Activated naive CD4-positive, alpha-beta T cell treated with anti-CD3 and anti-CD28 coated beads, Interleukin-2, amount 50 U/mL, for 24 hours (primary cell): ENCODE measurements around the gene ZSCAN26.

ENCODE experiments used
- H3K27ac Mint-ChIP-seq: one replicate; pipeline ENCODE4 v1.8.0; 2021; ENCODE audit warnings: mild to moderate bottlenecking, mixed read lengths
- H3K27me3 Mint-ChIP-seq: one replicate; pipeline ENCODE4 v1.8.0; 2021; ENCODE audit warnings: mixed read lengths
- H3K36me3 Mint-ChIP-seq: one replicate; pipeline ENCODE4 v1.8.0; 2021; ENCODE audit warnings: mixed read lengths
- H3K4me1 Mint-ChIP-seq: one replicate; pipeline ENCODE4 v1.8.0; 2021; ENCODE audit warnings: mixed read lengths
- H3K4me3 Mint-ChIP-seq: one replicate; pipeline ENCODE4 v1.8.0; 2021; ENCODE audit warnings: mild to moderate bottlenecking, mixed read lengths
- H3K9me3 Mint-ChIP-seq: one replicate; pipeline ENCODE4 v1.8.0; 2021; ENCODE audit warnings: mixed read lengths

ZSCAN26 gene

DNA sequence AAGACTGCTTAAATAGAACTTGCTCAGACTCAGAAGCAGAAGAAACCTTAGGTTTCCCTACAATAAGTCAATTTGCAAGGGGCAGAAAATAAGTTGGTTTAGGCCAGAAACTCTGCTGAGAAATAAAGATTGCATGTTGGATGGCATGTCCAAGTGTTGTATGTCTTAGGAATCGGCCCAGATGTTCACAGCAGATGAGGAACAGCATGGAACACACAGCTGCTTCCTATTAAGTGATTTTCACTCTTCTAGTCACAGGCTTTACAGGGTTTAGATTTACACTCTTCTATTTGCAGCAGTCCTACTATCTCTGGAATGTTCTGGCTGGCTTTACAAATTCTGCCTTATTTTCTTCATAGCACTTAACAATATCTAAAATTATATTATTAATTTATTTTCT is 18.0 kb upstream of the ZSCAN26 start:
- Mint-ChIP-seq H3K27me3 (no peaks in the 10 kb centered on the region), H3K4me1 (peaks cover 49% of the 10 kb centered on the region), H3K27ac (no peak overlapping the region), H3K9me3 (no peaks in the 10 kb centered on the region), H3K4me3 (no peak overlapping the region), H3K36me3 (peaks cover 29% of the 10 kb centered on the region)

DNA sequence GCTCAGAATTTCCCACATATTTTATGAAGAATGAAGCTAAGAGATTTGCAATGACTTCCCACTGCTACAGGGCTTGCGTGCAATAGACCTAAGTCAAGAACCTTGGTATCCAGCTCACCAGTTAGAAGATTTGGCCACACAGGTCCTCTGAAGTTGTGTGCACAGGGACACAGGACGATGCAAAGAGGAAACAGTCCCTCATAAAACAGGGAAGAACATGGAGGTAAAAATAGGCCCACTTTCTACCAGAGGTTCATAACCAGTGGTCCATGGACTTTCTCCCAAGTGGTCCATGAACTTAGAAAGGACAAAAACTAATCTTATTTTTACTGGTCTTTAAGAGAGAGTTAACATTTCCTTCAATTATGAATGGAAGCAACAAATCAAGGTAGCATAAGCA is 16.2 kb upstream of the ZSCAN26 start:
- H3K27ac Mint-ChIP-seq, result no peak overlapping the region
- H3K27me3 Mint-ChIP-seq, result no peaks in the 10 kb centered on the region
- H3K36me3 Mint-ChIP-seq, result peaks cover 20% of the 10 kb centered on the region
- H3K9me3 Mint-ChIP-seq, result no peaks in the 10 kb centered on the region
- peak overlapping the region; percentile 67 for H3K4me3 Mint-ChIP-seq
- H3K4me1 Mint-ChIP-seq, result peaks cover 47% of the 10 kb centered on the region

DNA sequence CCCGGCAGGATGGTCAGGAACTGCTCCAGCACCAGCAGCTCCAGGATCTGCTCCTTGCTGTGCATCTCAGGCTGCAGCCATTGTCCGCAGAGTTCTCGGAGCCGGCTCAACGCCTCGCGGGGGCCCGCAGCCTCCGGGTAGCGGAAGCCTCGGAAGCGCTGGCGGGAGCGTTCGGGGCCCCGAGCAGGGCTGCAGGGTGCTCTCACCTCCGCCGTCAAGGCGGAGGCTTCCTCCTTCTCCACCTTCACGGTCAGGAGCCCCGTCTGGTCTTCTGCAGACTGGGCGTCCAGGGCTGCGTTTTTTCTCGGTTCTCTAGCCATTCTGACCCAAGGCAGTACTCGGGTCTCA is 15.3 kb upstream of the ZSCAN26 start:
- H3K27ac Mint-ChIP-seq, result peak overlapping the region; percentile 95
- H3K9me3 Mint-ChIP-seq, result no peaks in the 10 kb centered on the region
- peak overlapping the region; percentile 98 for H3K4me3 Mint-ChIP-seq
- peaks cover 45% of the 10 kb centered on the region for H3K4me1 Mint-ChIP-seq
- no peaks in the 10 kb centered on the region for H3K27me3 Mint-ChIP-seq
- peaks cover 16% of the 10 kb centered on the region for H3K36me3 Mint-ChIP-seq

DNA sequence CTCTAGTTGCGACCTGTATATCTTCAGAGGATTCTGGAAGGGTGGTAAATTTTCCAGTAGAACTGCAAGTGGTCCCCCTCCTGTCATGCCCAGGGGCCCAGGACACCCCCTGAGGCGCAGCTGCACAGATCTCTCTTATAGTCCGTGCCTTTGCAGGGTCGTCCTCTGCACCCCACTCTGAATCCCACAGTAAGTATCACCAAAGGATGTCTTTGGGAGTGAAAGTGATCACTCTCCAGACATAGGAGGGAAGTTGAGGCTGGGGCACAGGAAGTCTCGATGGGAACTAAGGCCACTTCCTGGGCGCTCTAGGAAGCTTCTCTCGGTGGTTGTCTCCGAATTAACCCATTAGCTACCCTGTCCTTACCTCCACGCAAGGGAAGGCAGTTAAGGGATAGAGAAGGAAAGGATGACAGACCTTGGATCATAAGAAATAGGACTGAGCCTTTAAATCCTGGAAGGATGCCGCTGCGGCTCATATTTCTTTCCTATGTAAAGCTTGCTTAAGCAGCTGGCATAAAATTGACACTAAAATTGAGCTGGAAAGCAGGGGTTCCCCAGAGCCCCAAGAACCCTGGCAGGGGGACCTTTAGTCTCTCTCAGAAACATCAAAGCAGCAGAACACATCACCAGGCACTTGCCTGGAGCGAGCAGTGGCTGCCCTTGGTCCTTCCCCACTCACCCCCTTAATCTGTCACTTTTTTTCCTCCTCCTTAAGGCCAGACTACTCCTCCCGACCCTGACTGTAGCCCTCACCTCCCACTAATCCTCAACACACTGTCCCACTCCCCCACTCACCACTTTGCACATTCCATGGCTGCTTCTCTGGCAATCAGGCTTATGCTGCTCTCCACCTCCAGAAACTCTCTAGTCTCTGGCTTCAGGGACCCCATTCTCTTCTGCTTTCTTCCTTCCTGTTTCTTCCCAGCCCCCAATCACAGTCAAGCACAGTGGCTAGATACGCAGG is 14.7 kb upstream of the ZSCAN26 start, which contains the start of gene ZKSCAN4:
Gene ZKSCAN4, minus strand, starts transcription at position 261 of the 967 bp plus-strand sequence. CDS start 289 bp downstream, outside the sequence.
- Mint-ChIP-seq H3K27ac (peak within 1 kb of the TSS; percentile 95), H3K9me3 (no peaks in the 10 kb centered on the region), H3K4me1 (peaks cover 45% of the 10 kb centered on the region), H3K4me3 (peak within 1 kb of the TSS; percentile 98), H3K36me3 (peaks cover 11% of the 10 kb centered on the region), H3K27me3 (no peaks in the 10 kb centered on the region)

DNA sequence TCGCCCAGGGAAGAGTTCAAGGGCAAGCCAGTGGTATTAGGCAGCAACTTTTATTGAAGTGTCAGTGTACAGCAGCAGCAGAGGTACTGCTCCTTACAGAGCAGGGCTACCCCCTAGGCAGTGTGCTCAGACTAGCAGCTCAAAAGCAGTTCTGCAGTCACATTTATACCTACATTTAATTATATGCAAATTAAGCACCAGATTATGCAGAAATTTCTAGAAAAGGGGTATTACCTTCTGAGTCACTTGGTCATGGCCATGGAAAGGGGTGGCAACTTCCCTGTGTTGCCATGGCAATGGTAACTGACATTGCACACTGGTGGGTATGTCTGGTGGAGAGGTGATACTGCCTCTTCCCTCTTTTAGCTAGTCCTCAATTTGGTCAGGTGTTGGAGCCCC is 12.8 kb upstream of the ZSCAN26 start:
- Mint-ChIP-seq H3K4me3 (no peak overlapping the region), H3K4me1 (peaks cover 40% of the 10 kb centered on the region), H3K36me3 (peaks cover 10% of the 10 kb centered on the region), H3K9me3 (no peaks in the 10 kb centered on the region), H3K27ac (no peak overlapping the region), H3K27me3 (peaks cover 3% of the 10 kb centered on the region)

DNA sequence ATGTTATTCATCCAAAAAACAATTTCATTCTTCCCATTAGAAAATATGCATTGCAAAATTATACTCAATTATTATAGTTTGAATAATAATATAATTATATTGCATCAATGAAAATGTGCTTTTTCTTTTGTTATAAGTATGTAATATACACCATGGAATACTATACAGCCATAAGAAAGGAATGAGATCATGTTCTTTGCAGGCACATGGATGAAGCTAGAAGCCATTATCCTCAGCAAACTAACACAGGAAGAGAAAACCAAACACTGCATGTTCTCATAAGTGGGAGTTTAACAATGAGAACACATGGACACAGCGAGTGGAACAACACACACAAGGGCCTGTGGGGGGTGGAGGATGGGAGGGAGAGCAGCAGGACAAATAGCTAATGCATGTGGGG is 9.9 kb upstream of the ZSCAN26 start:
- no peaks in the 10 kb centered on the region for H3K9me3 Mint-ChIP-seq
- peaks cover 8% of the 10 kb centered on the region for H3K36me3 Mint-ChIP-seq
- no peak overlapping the region for H3K27ac Mint-ChIP-seq
- no peak overlapping the region for H3K4me3 Mint-ChIP-seq
- peaks cover 14% of the 10 kb centered on the region for H3K4me1 Mint-ChIP-seq
- H3K27me3 Mint-ChIP-seq, result peaks cover 3% of the 10 kb centered on the region

DNA sequence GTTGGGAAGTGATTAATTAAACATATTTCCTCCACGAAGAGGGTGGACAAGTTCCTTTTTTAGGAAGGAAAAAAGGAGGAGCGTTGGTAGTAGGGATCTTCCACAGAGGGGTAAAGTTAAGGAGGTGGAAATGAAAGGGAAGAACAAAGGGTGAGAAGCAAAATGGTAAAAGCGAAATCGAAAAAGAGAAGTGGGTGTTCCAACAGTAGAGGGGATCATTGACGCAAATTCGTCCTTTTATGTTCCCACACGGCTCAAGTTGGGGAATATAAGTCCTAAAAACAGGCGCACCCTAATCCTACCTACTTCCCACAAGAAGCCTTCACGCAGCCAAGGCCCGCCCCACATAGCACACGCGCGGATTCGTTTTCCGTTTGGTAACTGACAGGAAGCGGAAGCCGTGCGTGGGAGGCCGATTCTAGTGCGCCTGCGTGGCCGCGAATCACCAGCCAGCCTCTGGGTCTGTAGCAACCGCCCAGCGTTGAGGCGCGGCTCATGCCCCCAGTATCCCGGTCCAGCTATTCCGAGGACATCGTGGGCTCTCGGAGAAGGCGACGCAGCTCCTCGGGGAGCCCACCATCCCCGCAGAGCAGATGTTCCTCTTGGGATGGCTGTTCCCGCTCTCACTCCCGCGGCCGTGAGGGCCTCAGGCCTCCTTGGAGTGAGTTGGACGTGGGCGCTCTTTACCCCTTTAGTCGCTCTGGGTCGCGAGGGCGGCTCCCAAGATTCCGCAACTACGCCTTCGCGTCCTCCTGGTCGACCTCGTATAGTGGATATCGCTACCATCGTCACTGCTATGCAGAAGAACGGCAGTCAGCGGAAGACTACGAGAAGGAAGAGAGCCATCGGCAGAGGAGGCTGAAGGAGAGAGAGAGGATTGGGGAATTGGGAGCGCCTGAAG is 7.8 kb upstream of the ZSCAN26 start, which contains the start of gene NKAPL:
Gene NKAPL, plus strand, starts transcription at position 421 of the 901 bp plus-strand sequence. Its CDS starts 75 bp downstream, at position 496.
- Mint-ChIP-seq H3K27ac (no peak within 1 kb of the TSS), H3K36me3 (peaks cover 8% of the 10 kb centered on the region), H3K9me3 (no peaks in the 10 kb centered on the region), H3K4me1 (peaks cover 12% of the 10 kb centered on the region), H3K4me3 (peak within 1 kb of the TSS; percentile 55), H3K27me3 (peaks cover 3% of the 10 kb centered on the region)

DNA sequence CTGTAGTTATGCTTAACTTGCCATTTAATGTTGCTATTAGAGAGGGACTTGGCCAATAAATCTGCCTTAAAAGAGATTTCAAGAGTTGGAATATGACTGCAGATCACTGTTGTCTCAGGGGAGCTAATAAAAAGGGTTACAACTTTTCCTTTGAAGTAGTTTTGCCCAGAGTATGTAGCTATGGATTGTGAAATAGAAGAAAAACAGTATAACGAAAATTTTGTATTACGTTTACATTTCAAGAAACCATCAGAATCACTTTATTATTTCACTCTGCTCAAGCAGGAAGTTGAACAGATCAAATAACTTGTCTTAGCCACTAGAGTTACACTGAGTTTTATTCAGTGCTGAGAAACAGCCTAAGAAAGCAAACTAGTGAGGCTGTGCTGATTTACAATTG is 3.0 kb upstream of the ZSCAN26 start:
- H3K36me3 Mint-ChIP-seq, result no peaks in the 10 kb centered on the region

DNA sequence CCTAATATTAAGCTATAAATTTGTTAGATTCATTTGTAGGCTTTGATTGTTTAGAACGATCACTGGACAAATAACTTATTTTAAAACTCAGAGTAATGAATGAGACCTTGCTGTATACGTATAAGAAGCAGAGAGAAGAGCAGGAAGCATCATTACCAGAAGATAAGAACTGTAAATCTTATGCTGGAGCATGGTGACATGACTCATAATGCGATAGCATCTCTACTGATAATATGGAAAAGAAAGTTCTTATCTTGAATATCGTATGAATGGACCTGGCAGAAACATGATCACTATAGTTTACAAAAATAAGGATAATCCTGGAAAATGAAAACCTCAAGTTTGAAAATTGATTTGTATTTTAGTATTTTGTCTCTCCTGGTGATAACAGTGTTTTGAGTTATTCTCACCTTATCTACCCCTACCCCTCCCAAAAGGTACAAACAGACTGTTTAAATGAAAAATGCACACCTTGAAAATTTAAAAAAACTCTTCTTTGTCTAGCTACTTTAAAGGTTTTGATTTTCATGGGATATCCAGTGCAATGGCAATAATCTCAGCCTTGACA is 2.0 kb upstream of the ZSCAN26 start:
- no peaks in the 10 kb centered on the region for H3K9me3 Mint-ChIP-seq
- H3K36me3 Mint-ChIP-seq, result peaks cover 2% of the 10 kb centered on the region
- no peak overlapping the region for H3K4me3 Mint-ChIP-seq
- H3K4me1 Mint-ChIP-seq, result peaks cover 26% of the 10 kb centered on the region
- no peaks in the 10 kb centered on the region for H3K27me3 Mint-ChIP-seq
- H3K27ac Mint-ChIP-seq, result peak overlapping the region; percentile 46

More for the DNA sequence above, 3.0 kb upstream of the ZSCAN26 start:
- peak overlapping the region; percentile 15 for H3K27ac Mint-ChIP-seq
- peaks cover 19% of the 10 kb centered on the region for H3K4me1 Mint-ChIP-seq
- no peaks in the 10 kb centered on the region for H3K9me3 Mint-ChIP-seq
- no peak overlapping the region for H3K4me3 Mint-ChIP-seq
- no peaks in the 10 kb centered on the region for H3K27me3 Mint-ChIP-seq

DNA sequence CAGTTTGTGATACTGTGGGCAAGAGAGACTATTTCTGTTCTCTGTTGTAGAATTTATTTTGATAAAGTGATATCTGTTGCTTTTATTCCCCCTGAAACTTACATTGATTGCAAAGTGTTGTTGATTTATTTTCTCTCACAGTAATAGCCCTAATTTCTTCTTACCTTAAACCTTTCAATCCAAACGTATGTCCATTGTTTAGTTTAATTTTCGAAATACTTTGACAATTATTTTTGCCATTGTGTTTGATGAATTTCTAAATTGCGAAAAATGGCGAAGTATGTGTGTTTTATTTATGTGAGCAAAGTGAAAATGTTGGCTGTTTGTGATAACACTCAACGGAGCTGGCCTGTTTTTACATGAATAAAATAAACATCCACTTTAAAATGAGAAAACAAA is 381 bp upstream of the ZSCAN26 start:
- peaks cover 42% of the 10 kb centered on the region for H3K4me1 Mint-ChIP-seq
- no peak overlapping the region for H3K27ac Mint-ChIP-seq
- peaks cover 5% of the 10 kb centered on the region for H3K36me3 Mint-ChIP-seq
- H3K27me3 Mint-ChIP-seq, result no peaks in the 10 kb centered on the region
- no peaks in the 10 kb centered on the region for H3K9me3 Mint-ChIP-seq
- H3K4me3 Mint-ChIP-seq, result no peak overlapping the region

DNA sequence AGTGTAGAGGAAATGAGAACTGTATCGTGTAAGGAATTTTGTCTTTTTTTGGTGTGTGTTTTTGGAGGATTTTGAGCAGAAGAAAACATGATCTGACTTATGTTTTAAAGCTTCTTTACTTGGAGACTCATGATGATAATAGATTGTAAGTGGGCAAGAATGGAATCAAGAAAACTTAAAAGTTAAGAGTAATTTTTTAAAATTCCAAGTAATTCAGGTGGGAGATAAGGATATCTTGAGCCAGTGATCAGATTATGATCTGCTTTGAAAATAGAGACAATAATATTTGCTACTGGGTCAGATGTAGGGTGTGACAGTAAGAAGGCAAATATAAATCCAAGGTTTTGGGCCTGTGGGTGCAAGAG is 734 bp downstream of the ZSCAN26 start:
- Mint-ChIP-seq H3K4me3 (no peak overlapping the region), H3K27ac (no peak overlapping the region), H3K27me3 (no peaks in the 10 kb centered on the region), H3K9me3 (no peaks in the 10 kb centered on the region), H3K4me1 (peaks cover 42% of the 10 kb centered on the region), H3K36me3 (peaks cover 11% of the 10 kb centered on the region)

DNA sequence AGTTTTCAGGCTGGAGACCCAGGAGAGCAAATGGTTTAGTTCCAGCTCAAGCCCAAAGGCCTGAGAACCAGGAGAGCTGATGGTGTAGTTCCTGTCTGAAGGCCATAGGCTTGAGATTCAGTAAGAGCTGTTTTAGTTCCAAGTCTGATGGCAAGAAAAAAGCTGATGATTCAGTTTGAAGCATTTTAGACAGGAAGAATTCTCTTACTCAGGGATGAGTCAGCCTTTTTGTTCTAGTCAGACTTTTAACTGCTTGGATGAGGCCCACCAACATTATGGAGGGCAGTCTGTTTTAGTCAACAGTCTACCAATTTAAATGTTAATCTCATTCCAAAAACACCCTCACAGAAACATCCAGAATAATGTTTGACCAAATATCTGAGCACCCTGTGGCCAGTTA is 2.5 kb downstream of the ZSCAN26 start:
- Mint-ChIP-seq H3K27me3 (no peaks in the 10 kb centered on the region), H3K27ac (peak overlapping the region; percentile 80)

DNA sequence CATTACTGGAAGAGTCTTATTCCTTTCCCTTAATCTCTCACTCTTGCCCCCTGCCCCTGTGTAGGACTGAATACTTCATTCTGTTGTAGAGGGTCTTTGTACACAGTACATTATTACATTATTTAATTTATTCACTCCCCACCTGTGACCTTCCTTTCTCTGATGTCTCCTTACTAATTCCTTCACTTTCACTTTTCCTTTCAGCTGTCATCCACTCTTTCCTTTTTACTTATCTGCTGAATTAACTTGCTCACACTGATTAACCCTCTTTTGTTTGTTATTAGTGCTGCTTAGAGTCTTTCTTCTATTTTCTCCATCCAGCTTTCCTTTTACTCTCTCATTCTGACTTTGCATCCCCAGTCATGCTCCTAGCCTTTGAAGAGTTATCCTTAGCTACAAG is 7.9 kb downstream of the ZSCAN26 start:
- Mint-ChIP-seq H3K36me3 (peaks cover 40% of the 10 kb centered on the region), H3K4me3 (no peak overlapping the region), H3K27me3 (no peaks in the 10 kb centered on the region), H3K9me3 (no peaks in the 10 kb centered on the region), H3K4me1 (peaks cover 26% of the 10 kb centered on the region), H3K27ac (peak overlapping the region; percentile 20)

More for the DNA sequence above, 2.5 kb downstream of the ZSCAN26 start:
- peak overlapping the region; percentile 71 for H3K4me3 Mint-ChIP-seq
- no peaks in the 10 kb centered on the region for H3K9me3 Mint-ChIP-seq
- peaks cover 32% of the 10 kb centered on the region for H3K4me1 Mint-ChIP-seq
- H3K36me3 Mint-ChIP-seq, result peaks cover 16% of the 10 kb centered on the region

DNA sequence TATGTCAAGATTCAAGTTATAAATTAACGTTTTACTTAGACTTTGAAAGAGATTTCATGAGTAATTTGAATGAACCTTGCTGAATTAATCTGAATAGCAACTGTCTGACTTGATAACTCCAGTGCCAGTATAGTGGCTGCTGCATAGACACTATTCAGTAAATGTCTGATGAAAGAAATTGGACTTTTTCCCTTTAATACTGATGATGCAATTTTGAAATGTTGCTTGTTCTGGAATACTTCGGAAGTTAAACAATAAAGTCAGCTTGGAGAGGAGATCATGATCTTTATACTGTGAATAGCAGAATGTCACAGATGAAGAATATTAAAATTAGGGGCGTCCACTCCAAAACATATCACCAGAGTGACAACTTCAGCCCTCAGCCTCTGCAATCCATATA is 10.8 kb downstream of the ZSCAN26 start:
- Mint-ChIP-seq H3K36me3 (peaks cover 33% of the 10 kb centered on the region), H3K27ac (no peak overlapping the region), H3K27me3 (peaks cover 13% of the 10 kb centered on the region), H3K4me1 (peaks cover 21% of the 10 kb centered on the region), H3K4me3 (no peak overlapping the region), H3K9me3 (peaks cover 6% of the 10 kb centered on the region)

DNA sequence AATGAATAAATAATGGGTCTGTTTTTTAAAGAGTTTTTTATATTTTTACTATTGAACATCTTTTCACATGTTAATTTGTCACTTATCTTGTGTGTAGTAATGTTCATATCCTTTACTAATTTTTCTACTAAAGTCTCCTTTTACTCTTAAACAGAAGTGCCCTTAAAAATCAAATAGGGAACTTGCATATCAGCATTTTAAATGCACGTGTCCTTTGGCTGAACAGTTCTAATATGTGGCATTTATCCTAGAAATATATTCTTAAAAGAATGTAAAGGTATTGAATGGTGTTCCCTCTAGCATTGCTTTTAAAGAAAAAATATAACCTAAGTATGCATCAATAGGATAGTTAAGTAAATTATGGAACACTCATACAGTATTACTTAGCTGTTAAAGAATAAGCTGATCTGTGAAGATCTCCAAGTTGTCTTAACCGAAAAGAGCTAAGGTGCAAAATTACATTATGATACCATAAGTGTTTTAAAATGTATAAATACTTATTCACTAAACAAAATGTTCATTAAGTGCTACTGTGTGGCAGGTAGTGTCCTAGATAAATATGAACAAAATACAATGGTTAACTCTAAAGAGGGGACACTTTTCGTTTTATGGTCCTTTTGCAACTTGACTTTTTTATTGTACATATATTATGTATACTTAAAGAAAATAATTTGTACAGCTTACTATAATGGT is 13.8 kb downstream of the ZSCAN26 start:
- H3K9me3 Mint-ChIP-seq, result peaks cover 7% of the 10 kb centered on the region
- no peak overlapping the region for H3K27ac Mint-ChIP-seq
- peak overlapping the region; percentile 84 for H3K4me3 Mint-ChIP-seq
- H3K4me1 Mint-ChIP-seq, result peaks cover 12% of the 10 kb centered on the region
- H3K27me3 Mint-ChIP-seq, result peaks cover 29% of the 10 kb centered on the region
- H3K36me3 Mint-ChIP-seq, result peaks cover 18% of the 10 kb centered on the region
